Osteoblast (primary cell): ENCODE results near the gene R3HDM4. TPM values are rescaled to one million over a fixed set of nuclear protein-coding genes. Genes with fewer than 3 reads are reported as not detected.

Experiments
- DNase-seq: peaks from one replicate; pipeline ENCODE4 v3.0.0; 2011; ENCODE audit warnings: low spot score, mixed read lengths; ENCODE audit not compliant: insufficient read length; ENCODE audit errors: missing footprints
- H2AFZ ChIP-seq: 2 replicates; pipeline ENCODE4 v1.6.0; 2011; ENCODE audit warnings: mild to moderate bottlenecking, low read length
- H3K27ac ChIP-seq: 2 replicates; pipeline ENCODE4 v1.5.1; 2011; ENCODE audit warnings: mild to moderate bottlenecking, low read depth, low read length, moderate library complexity
- H3K27me3 ChIP-seq: 2 replicates; pipeline ENCODE4 v1.6.0; 2012; ENCODE audit warnings: mild to moderate bottlenecking, control low read depth, inconsistent platforms, low read length, moderate library complexity; ENCODE audit not compliant: insufficient read depth
- H3K36me3 ChIP-seq: 2 replicates; pipeline ENCODE4 v1.5.1; 2011; ENCODE audit warnings: mild to moderate bottlenecking, low read length, control low read depth, moderate library complexity; ENCODE audit not compliant: insufficient read depth
- H3K4me1 ChIP-seq: 2 replicates; pipeline ENCODE4 v1.5.1; 2011; ENCODE audit warnings: mild to moderate bottlenecking, low read length, control low read depth, moderate library complexity; ENCODE audit not compliant: insufficient read depth
- H3K4me2 ChIP-seq: 2 replicates; pipeline ENCODE4 v1.6.0; 2011; ENCODE audit warnings: mild to moderate bottlenecking, low read length; ENCODE audit not compliant: insufficient read depth
- H3K4me3 ChIP-seq: fragments of 200-600 bp; sonication (generic); 3 replicates; pipeline ENCODE4 v1.5.1; 2012; ENCODE audit warnings: mild to moderate bottlenecking, low read length, inconsistent platforms; ENCODE audit not compliant: insufficient read depth
- H3K79me2 ChIP-seq: 2 replicates; pipeline ENCODE4 v1.6.0; 2012; ENCODE audit warnings: mild to moderate bottlenecking, low read length, control low read depth, inconsistent platforms; ENCODE audit not compliant: insufficient read depth
- H3K9me3 ChIP-seq: 2 replicates; pipeline ENCODE4 v1.5.1; 2011; ENCODE audit warnings: low read depth, low read length, control low read depth
- H4K20me1 ChIP-seq: 2 replicates; pipeline ENCODE4 v1.6.0; 2012; ENCODE audit warnings: mild to moderate bottlenecking, low read length, control low read depth; ENCODE audit not compliant: insufficient read depth
- total RNA-seq: library from RNA; depleted of rRNA; stranded (reverse); fragments of >200 nt; gene quantifications from 2 replicates; pipeline ENCODE4 v1.2.3, GENCODE V29; 2012
- TF ChIP-seq, protein P1 (sequence below): IDR thresholded peaks from 2 replicates; pipeline ENCODE4 v1.5.1; 2011; ENCODE audit warnings: mild to moderate bottlenecking, low read depth, low read length, moderate library complexity; ENCODE audit errors: extremely low read depth

The R3HDM4 gene
- total RNA-seq, 1 donor = 31.1 TPM

DNA sequence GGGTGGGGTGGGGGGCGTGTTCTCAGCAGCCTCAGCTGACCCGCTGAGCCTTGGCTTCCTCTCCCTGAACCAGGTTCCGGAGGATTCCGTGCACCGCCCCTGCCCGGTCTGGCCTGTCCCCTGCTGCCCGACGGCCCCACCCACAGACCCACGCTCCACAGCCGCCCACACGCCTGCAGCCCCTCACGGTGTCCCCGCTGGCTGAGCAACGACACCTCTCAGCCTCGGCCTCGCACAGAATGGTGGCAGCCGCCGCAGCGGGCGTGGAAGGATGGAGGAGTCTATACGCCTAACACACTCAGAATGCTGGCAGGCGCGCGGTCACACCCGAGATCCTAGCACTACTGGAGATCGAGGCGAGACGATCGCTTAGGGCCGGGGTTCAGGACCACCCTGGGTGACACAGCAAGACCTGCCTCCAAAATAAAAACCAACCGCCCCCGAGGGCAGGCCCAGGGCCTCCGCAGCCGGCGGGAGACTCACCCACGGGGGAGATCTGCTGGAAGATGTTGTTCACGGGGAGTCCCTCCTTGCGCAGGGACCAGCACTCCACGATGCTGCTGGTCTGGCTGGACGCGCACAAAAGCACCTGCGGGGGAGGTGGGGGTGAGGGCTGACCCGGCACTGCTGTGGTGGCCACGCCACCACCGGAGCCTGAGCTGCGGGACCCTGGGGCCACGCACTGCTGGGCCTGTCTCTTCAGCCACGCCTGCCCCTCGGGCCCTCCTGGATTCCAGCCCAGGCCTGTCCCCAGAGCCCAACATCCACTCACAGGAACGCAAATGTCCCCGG, 28.4 kb downstream of the R3HDM4 start:
- H3K79me2 ChIP-seq = peaks cover 4% of the 10 kb centered on the region
- H3K9me3 ChIP-seq = no peaks in the 10 kb centered on the region
- H3K4me2 ChIP-seq = no peak overlapping the region
- TF ChIP-seq, protein P1, sequence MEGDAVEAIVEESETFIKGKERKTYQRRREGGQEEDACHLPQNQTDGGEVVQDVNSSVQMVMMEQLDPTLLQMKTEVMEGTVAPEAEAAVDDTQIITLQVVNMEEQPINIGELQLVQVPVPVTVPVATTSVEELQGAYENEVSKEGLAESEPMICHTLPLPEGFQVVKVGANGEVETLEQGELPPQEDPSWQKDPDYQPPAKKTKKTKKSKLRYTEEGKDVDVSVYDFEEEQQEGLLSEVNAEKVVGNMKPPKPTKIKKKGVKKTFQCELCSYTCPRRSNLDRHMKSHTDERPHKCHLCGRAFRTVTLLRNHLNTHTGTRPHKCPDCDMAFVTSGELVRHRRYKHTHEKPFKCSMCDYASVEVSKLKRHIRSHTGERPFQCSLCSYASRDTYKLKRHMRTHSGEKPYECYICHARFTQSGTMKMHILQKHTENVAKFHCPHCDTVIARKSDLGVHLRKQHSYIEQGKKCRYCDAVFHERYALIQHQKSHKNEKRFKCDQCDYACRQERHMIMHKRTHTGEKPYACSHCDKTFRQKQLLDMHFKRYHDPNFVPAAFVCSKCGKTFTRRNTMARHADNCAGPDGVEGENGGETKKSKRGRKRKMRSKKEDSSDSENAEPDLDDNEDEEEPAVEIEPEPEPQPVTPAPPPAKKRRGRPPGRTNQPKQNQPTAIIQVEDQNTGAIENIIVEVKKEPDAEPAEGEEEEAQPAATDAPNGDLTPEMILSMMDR = no peak
- no peaks in the 10 kb centered on the region for H3K4me1 ChIP-seq
- H3K4me3 ChIP-seq = no peak overlapping the region
- H2AFZ ChIP-seq = no peak overlapping the region
- H3K36me3 ChIP-seq = peaks cover 44% of the 10 kb centered on the region
- no peaks in the 10 kb centered on the region for H4K20me1 ChIP-seq
- H3K27me3 ChIP-seq = no peaks in the 10 kb centered on the region
- no peak overlapping the region for H3K27ac ChIP-seq
- DNase-seq = no peak

DNA sequence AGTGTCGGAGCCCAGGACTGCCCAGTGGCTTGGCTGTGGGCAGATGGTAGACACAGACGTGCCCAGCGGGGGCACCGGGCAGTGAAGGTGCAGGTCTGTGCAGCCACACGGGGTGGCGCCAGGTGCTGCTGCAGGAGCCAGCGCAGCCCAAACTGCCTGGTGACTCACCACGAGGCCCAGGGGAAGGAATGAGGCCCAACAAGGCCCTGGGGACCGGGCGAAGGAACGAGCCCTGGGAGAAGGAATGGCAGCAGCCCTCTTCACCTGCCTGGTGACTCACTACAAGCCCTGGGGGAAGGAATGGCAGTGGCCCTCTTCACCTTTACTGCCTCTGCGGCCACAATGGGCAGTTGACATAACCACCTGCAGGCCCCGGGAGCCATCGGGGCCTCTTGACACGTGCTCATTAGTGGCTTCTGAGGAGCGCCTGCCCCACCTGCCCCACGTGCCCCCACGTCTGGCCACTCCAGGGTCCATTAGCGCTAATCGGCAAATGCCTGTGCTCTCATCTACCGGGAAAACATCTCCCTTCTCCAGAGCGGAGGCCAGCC, 29.3 kb downstream of the R3HDM4 start:
- no peak overlapping the region for H3K27ac ChIP-seq
- H3K79me2 ChIP-seq = no peaks in the 10 kb centered on the region
- H4K20me1 ChIP-seq = no peaks in the 10 kb centered on the region
- no peaks in the 10 kb centered on the region for H3K9me3 ChIP-seq
- peaks cover 40% of the 10 kb centered on the region for H3K36me3 ChIP-seq
- H2AFZ ChIP-seq = no peak overlapping the region
- TF ChIP-seq, protein P1 = no peak
- H3K27me3 ChIP-seq = no peaks in the 10 kb centered on the region
- H3K4me2 ChIP-seq = no peak overlapping the region
- no peaks in the 10 kb centered on the region for H3K4me1 ChIP-seq
- no peak for DNase-seq
- H3K4me3 ChIP-seq = no peak overlapping the region

DNA sequence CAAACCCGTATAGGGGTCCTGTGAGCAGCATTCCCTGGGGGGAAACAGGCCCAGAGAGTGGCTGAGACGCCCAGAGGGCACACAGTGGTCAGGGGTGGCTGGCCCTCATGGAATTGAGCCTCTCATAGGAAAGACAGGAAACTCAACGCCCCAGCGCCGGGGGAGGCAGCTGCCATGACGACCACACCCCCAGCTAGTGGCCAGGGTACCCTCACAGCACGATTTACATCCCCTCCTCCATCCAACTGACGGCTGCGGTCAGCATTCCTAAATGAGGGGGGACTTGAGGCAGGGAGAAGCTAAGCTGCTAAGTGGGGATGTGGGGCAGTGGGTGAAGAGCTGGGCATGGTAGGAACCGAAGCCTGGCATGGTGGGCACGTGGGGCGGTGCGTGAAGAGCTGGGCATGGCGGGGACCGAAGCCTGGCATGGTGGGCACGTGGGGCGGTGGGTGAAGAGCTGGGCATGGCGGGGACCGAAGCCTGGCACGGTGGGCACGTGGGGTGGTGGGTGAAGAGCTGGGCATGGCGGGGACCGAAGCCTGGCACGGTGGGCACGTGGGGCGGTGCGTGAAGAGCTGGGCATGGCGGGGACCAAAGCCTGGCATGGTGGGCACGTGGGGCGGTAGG, 30.0 kb downstream of the R3HDM4 start:
- H3K4me2 ChIP-seq = no peak overlapping the region
- H3K27me3 ChIP-seq = no peaks in the 10 kb centered on the region
- peaks cover 36% of the 10 kb centered on the region for H3K36me3 ChIP-seq
- H3K27ac ChIP-seq = no peak overlapping the region
- no peaks in the 10 kb centered on the region for H3K79me2 ChIP-seq
- H3K4me3 ChIP-seq = no peak overlapping the region
- H4K20me1 ChIP-seq = no peaks in the 10 kb centered on the region
- TF ChIP-seq, protein P1 = no peak
- no peak for DNase-seq
- no peaks in the 10 kb centered on the region for H3K4me1 ChIP-seq
- H2AFZ ChIP-seq = no peak overlapping the region
- no peaks in the 10 kb centered on the region for H3K9me3 ChIP-seq

DNA sequence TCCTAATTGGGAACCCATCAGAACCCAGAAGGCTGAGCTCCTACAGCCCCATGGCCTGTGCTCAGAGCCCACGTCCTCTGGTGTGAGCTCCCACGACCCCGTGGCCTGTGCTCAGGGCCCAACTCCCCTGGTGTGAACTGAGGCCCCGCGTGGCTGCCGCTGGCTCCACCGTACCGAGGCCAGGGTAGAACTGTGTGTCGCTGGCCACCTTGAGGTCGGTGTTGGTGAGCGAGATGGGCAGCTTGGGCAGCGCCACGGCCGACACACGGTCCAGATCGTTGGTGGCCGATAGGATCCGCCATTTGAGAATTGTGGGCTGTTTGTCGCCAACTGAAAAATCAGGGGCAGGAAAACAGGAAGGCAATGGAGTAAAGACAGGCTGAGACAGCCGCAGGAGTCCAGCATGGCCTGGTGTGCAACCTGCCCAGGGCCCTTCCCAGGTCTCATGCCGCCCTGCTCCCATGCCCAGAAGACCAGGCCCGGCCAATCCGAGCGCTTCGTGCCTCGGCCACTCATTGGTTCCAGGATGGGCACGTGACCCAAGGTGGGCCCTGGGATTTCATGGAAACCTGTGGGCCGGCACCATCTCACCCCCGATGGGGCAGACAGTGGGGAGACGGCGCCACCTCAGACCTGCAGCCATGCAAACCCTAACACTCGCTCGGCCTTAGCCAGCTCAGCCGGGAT, 31.5 kb downstream of the R3HDM4 start:
- Histone ChIP-seq H3K27ac (no peak overlapping the region), H3K79me2 (no peaks in the 10 kb centered on the region), H3K4me3 (no peak overlapping the region), H3K9me3 (no peaks in the 10 kb centered on the region), H4K20me1 (no peaks in the 10 kb centered on the region), H3K36me3 (peaks cover 33% of the 10 kb centered on the region), H3K4me2 (no peak overlapping the region), H3K27me3 (no peaks in the 10 kb centered on the region), H3K4me1 (no peaks in the 10 kb centered on the region), H2AFZ (no peak overlapping the region)
- TF ChIP-seq, protein P1 = no peak
- DNase-seq = no peak
